Stimulated activated naive CD8-positive, alpha-beta T cell treated with anti-CD3 and anti-CD28 coated beads, Interleukin-15, Interleukin-2, amounts not matched to agents 100 ng/mL and 50 ng/mL, for 24 hours (primary cell): ENCODE data around the gene SELENOS.

Source experiments
- H3K27ac Mint-ChIP-seq: one replicate; pipeline ENCODE4 v1.8.0; 2021; ENCODE audit warnings: mild to moderate bottlenecking, mixed read lengths
- H3K27me3 Mint-ChIP-seq: one replicate; pipeline ENCODE4 v1.8.0; 2021; ENCODE audit warnings: mixed read lengths
- H3K36me3 Mint-ChIP-seq: one replicate; pipeline ENCODE4 v1.8.0; 2021; ENCODE audit warnings: low read depth, mixed read lengths
- H3K4me1 Mint-ChIP-seq: one replicate; pipeline ENCODE4 v1.8.0; 2021; ENCODE audit warnings: low read depth, mixed read lengths
- H3K4me3 Mint-ChIP-seq: one replicate; pipeline ENCODE4 v1.8.0; 2021; ENCODE audit warnings: mild to moderate bottlenecking, mixed read lengths
- H3K9me3 Mint-ChIP-seq: one replicate; pipeline ENCODE4 v1.8.0; 2021; ENCODE audit warnings: mixed read lengths

Gene SELENOS

DNA sequence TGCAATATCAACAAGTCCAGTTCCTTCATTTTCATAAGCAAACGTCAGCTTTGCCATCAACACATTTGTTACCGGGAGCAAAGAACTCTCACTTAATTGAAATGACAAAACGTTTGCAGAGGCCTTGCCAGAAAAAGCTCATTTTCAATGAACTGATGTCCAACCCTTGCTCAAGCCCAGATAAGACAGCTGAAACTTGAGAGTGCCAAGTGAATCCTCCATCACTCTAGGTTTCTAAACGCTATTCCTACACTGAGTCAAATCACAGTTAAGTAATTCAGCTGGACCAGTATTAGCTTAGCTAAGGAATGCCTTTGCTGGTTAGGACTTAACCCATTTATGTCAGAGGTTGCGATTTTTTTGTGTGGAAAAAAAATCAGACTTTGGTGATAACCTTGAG lies 36.9 kb downstream of the SELENOS start:
- H3K4me1 Mint-ChIP-seq: peaks cover 91% of the 10 kb centered on the region
- H3K27me3 Mint-ChIP-seq: no peaks in the 10 kb centered on the region
- no peak overlapping the region for H3K4me3 Mint-ChIP-seq
- H3K36me3 Mint-ChIP-seq: peaks cover 66% of the 10 kb centered on the region
- H3K9me3 Mint-ChIP-seq: no peaks in the 10 kb centered on the region
- peak overlapping the region; percentile 78 for H3K27ac Mint-ChIP-seq

DNA sequence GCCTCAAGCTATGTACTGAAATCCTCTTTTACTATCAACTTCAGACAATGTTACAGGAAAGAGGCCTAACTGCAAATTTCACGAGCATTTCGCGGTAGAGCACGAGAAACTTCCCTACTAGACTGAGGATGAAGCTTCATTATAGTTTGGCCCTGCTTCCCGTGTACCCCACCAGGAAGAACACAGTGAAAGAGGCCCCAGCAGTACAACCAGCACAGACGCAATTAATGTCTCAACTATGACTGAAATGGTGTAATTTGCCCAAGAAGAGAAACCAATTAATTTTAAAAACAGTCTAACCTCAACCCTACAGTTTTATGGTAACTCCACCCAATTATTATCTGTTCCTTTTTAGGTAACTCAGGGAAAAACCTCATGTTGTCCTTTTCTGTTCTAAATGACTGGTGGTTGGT lies 37.6 kb downstream of the SELENOS start:
- Mint-ChIP-seq H3K27ac (peak overlapping the region; percentile 78), H3K4me3 (peak overlapping the region; percentile 58), H3K36me3 (peaks cover 66% of the 10 kb centered on the region), H3K4me1 (peaks cover 87% of the 10 kb centered on the region), H3K9me3 (no peaks in the 10 kb centered on the region), H3K27me3 (no peaks in the 10 kb centered on the region)

DNA sequence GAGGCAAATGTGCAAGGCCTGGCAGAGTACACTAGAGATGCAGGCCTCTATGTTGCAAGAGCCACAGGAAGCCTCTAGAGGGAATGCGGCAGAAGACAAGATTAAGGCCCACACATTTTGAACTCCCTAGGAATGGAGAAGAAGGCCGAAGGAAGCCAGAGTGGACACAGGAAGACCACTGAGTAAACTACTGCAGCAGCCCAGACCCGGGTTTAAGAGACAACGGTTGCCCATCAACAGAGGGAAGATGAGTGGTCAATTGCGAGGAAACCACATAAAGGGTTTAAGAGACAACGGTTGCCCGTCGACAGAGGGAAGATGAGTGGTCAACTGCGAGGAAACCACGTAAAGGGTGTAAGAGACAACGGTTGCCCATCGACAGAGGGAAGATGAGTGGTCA lies 40.0 kb downstream of the SELENOS start:
- H3K27me3 Mint-ChIP-seq: no peaks in the 10 kb centered on the region
- peaks cover 82% of the 10 kb centered on the region for H3K4me1 Mint-ChIP-seq
- peaks cover 78% of the 10 kb centered on the region for H3K36me3 Mint-ChIP-seq
- H3K9me3 Mint-ChIP-seq: no peaks in the 10 kb centered on the region
- no peak overlapping the region for H3K27ac Mint-ChIP-seq
- H3K4me3 Mint-ChIP-seq: no peak overlapping the region

DNA sequence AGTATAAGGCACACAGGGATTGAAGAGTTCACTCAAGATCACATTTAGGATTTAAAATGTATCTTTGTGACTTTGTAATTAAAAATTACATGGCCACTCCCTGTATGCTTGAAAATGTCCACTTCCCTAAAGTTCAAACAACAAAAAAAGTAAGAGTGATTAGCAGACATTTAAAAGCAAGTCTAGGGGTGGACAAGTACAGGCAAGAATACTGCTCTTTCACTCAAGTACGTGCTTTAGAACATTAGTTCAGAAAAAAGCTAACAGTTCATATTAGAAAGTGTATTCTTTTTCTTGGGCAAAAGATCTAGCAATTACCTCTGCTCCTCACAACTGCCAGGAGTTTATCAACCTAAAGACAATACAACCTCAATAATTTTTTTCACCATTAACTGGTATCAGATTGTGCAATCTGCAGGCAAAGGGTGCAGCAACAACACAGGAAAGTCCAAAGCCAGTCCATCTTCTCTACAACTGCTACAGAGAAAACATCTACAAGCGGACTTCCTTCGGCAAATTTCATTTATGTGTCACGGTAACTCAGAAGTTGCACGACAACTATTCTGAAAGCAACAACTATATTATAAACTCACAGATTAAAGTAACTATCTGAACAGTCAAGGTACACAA lies 43.5 kb downstream of the SELENOS start:
- Mint-ChIP-seq H3K36me3 (peaks cover 82% of the 10 kb centered on the region), H3K27me3 (no peaks in the 10 kb centered on the region), H3K9me3 (no peaks in the 10 kb centered on the region), H3K27ac (no peak overlapping the region), H3K4me3 (no peak overlapping the region), H3K4me1 (peaks cover 57% of the 10 kb centered on the region)

DNA sequence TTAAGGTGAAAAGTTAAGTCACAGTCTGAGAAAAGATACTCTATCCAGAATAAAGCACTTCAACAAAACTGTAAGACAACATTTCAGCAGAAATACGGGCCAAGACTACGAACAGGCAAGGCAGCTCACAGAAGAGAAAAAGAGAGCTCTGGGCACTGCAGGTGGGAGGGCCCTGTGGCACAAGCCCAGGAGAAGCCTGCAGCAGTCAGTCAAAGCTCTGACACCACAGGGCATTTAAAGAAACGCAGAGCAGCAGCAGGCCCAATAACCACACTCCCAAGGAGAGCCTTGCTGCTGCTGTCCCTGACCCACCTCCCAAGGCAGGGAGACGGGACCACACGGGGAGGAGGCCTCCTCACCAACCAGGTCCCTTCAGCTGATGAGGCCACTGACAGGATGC lies 44.6 kb downstream of the SELENOS start:
- Mint-ChIP-seq H3K27me3 (no peaks in the 10 kb centered on the region), H3K4me3 (no peak overlapping the region), H3K36me3 (peaks cover 83% of the 10 kb centered on the region), H3K4me1 (peaks cover 57% of the 10 kb centered on the region), H3K9me3 (no peaks in the 10 kb centered on the region), H3K27ac (peak overlapping the region; percentile 8)

DNA sequence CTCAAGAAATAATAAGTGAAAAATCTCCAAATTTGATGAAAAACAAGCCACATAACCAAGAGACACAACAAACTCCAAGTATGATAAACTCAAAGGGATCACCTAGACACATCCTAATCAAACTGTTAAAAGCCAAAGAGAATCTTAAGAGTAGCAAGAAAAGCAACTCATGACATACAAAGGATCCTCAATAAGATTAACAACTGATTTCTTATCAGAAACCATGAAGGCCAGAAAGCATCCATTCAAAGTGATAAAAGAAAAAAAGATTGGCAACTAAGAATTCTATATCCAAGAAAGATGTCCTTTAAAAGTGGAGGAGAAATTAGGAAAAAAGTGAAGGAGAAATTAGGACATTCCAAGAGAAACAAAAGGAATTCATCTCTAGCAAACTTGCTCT lies 49.0 kb downstream of the SELENOS start:
- peaks cover 88% of the 10 kb centered on the region for H3K36me3 Mint-ChIP-seq
- no peaks in the 10 kb centered on the region for H3K9me3 Mint-ChIP-seq
- peaks cover 66% of the 10 kb centered on the region for H3K4me1 Mint-ChIP-seq
- no peak overlapping the region for H3K4me3 Mint-ChIP-seq
- H3K27ac Mint-ChIP-seq: peak overlapping the region; percentile 57
- H3K27me3 Mint-ChIP-seq: no peaks in the 10 kb centered on the region

DNA sequence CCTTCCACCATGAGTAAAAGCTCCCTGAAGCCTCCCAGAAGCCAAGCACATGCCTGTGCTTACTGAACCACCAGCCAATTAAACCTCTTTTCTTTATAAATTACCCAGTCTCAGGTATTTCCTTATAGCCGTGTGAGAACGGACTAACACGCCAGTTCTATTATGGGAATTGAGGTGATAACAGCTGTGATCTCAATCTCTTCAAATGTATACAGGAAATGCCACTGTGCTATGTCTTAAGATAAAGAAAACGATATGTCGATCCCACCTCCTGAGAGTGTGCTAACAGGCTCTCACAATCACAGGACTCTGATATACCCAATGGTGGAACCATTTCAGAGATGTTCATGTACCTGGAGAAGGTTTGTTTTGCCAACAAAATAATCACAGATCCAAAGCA lies 51.6 kb downstream of the SELENOS start:
- Mint-ChIP-seq H3K27me3 (no peaks in the 10 kb centered on the region), H3K4me3 (no peak overlapping the region), H3K9me3 (no peaks in the 10 kb centered on the region), H3K36me3 (peaks cover 73% of the 10 kb centered on the region), H3K27ac (peak overlapping the region; percentile 46), H3K4me1 (peaks cover 70% of the 10 kb centered on the region)
